HG03558 (cell line): Measurements from ENCODE around the gene PDZK1.
"Not testable (repeated sequence)": the region's sequence is repeated elsewhere in the genome, so short reads cannot be mapped to it uniquely, and the experiment has no call there.

ENCODE experiments used
- ATAC-seq: cut with Tn5 transposase; IDR thresholded peaks from one replicate; pipeline ENCODE4 v1.9.1; 2021; ENCODE audit warnings: moderate number of reproducible peaks; ENCODE audit not compliant: unreplicated experiment; ENCODE audit errors: extremely low read depth

The PDZK1 gene

DNA sequence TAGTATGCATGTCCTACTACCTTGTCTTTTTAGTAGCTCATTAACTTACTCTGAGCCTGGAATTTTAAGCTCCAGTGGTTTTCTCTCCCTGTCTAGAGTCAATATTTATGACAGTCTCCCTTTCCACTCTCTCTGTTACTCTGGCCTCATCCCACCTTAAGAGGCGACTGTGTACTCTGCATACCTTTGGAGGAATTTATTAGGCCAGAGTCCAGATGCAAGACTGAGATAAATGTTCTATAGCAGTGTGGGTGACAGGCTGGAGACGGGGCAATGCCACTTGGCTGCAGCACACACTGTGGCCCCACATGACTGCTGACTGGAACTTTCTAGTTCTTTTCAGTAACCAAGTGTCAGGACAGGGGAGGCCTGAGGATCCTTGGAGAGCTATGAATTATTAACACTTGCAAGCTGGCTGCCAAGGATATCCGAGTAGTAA lies 4.1 kb upstream of the PDZK1 start:
- no peak for ATAC-seq

DNA sequence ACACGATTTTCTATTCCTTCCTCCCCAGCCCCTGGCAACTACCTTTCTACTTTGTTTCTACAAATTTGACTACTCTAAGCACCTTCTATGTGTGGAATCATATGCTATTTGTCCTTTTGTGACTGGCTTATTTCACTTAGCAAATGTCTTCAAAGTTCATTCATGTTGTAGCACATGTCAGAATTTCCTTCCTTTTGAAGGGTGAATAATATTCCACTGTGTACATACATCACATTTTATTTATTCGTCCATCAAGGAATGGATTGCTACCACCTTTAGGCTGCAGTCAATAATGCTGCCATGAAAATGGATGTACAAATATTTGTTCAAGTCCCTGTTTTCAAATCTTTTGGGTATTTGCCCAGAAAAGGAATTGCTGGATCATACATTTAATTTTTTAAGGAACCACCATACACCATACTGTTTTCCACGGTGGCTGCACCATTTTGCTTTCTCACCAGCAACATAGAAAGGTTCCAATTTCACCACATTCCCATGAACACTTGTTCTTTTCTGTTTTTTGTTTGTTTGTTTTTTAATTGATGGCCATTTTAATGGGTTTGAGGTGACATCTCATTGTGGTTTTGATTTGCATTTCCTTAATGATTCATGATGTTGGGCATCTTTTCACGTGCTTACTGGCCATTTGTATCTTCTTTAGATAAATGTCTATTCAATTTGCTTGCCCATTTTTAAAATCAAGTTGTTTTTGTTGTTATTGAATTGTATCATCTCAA lies 3.3 kb upstream of the PDZK1 start:
- no peak for ATAC-seq

DNA sequence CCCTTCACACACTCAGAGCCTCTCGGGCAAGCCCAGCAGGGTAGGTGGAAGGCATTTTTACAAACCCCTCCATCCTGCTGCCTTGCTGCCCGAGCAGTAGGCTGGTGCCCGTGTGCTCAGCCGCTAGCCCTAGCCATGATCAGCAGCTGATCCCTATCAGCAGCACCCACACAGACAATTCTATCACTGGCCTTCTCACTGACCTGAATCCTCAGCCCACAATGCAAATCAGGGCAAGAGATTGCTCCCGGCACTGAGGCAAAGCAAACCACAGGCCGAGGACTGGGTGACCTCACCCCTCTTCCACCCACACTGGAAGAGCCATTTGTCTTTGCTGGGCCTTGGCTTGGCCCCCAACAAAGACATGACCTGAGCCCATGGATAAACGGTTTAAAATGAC lies 895 bp upstream of the PDZK1 start:
- ATAC-seq: no peak

DNA sequence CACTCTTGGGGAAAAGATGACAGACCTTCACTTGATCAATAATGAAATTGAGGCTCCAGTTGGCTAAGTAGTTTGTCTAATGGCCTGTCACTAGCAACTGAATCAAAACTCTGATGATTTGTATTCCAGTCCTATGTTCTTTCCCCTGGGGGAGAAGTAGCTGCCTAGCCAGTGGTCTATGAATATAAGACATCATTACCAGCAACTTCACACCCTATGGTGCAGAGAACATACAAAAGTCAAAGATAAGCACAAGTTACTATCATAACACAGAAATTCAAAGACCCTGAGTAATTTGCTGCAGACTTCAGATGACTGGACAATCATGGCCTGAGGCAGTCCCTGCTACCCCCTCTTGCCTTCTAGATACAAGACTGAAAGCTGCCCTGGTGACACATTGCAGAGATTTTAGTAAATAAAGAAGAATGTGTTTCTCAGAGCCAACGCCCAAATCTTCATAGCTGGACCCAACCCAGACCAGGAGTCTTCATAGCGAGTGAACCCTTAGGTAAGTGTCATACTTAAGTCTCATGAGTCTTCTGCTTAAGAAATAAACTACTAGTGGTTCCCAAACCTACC lies 993 bp downstream of the PDZK1 start:
- no peak for ATAC-seq

DNA sequence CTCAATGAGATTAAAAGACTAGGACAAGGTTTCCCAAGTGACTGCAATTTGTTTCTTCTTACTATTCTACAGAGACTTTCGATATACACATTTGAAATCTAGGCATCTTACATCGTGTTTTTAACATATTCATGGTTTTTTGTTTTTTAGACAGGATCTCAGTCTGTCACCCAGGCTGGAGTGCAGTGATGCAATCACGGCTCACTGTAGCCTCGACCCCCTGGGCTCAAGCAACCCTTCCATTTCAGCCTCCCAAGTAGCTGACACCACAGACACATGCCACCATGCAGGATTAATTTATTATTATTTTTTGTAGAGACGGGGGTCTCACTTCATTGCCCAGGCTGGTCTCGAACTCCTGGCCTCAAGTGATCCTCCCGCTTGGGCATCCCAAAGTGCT lies 1.5 kb downstream of the PDZK1 start:
- ATAC-seq: no peak

DNA sequence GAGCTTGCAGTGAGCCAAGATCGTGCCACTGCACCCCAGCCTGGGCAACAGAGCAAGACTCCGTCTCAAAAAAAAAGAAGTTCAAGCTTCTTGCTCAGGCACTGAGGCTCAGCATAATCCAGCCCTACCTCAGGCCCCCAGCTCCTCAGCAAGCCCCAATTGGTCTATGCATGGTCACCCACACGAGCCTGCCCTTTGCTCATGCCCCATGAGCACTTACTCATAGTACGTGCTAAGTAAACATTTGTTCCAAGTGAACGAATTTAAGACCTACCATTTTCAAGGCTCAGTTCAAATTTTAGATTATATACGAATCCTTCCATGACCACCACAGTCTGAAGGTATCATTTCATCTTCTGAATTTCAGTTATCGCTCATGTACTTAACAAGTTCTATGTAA lies 4.3 kb downstream of the PDZK1 start:
- no peak for ATAC-seq

DNA sequence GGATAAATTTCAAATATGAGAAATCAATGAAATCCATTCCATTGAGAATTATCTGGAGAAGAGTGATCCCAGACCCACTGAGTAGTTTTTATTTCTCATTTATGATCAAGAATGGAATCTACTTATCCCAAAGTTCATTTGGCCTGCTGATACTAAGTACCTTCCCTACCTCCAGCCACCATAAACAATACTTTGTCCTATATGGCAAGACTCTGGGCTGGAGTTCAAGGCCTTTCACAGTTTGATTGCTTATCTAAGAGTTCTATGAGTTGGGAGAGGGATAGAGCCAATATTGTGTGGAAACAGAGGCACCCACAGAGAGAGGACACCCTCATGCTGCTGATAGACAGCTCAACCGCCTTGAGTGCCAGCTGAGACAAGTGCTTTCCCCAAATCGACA lies 5.1 kb downstream of the PDZK1 start:
- ATAC-seq: no peak

DNA sequence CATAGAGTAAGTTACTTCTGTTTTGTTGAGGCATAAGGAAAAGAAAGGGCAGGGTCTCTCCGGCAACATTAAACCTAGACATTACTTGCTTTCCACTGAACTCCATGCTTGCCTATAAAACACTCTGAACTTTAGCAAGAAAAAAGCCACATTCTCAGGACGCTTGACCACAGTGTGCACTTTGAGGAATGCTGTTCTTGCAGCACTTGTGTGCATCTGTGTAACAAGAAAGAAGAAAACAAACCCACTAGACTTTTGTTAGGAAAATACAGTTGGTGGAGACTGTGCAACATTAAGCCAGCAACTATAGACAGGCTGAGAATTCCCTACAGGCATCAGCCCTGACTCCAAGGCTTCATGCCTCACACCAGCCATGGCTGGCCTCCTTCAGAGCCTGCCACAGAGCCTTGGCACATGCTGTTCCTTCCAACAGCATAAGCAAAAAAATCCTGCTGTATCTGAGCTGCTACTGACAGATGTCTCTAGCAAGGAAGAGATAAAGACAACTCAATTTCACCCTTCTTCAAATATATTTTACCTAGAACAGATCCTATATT lies 5.8 kb downstream of the PDZK1 start:
- no peak for ATAC-seq

DNA sequence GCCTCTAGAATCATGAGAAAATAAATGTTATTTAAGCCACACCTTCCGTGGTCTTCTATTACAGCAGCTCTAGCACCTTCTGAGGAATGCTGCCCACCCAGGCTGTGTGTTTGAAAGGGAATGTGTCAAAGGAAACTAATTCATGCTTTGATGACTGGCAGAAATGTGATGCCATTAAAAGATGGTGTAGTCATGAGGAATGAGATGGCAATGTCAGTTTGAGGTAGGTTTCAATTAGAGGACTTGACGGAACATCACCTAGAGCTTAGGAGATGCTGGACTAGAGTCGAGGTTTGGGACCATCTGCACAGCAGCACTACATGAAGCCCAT lies 10.6 kb downstream of the PDZK1 start:
- no peak for ATAC-seq

DNA sequence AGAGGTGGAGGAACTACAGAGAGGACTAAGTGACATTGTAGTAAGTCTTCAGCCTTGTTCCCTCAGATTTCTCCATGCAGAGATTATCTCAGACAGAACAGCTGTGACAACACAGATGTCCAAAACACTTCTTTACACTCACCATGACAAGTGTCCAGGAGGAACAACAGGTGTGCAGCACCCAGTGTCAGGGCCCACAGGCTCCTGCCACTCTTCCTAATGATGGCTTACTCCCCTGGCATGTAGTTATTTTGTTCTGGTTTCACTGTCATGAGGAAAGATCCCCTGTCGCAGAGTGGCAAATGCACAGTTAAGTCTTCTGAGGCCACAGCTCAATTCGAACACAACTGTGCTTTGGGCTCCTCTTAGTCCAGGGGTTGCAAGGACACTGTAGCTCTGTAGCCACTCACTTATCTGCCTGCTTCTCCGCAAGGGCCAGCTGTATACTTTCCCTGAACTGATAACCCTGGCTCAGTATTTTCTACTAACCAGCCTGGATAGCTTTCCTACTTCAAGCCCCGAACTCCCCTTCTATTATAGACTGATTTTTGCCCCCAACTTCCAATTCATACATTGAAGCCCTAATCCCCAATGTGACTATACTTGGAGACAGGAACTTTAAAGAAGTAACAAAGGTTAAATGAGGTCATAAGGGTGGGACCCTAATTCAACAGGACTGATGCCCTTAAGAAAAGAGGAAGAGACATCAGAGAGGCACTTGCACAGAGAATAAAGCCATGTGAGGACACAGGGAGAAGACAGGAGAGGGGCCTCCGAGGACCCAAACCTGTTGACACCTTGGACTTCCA lies 11.1 kb downstream of the PDZK1 start:
- ATAC-seq: no peak

DNA sequence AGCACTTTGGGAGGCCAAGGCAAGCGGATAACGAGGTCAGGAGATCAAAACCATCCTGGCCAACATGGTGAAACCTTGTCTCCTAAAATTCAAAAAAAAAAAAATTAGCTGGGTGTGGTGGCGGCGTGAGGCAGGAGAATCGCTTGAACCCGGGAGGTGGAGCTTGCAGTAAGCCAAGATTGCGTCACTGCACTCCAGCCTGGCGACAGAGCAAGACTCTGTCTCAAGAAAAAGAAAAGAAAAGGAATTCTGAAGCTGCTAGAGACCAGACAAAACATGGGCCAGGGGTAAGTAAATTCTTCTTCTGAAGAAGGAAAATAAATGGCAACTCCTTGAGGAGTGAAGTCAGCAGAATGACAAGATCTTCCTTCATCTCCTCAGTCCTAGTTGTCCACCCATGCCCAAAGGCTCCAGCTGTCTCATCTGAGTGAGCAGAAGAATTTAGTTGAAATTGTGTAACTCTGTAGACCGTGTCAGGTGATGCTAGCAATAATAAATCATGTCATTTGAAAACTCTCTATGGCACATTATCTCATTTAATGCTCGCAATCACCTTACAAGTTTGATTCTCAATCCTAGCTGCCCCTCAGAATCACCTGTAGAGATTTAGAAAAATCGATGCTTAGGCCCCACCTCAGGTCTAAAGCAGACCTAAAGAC lies 14.3 kb downstream of the PDZK1 start:
- no peak for ATAC-seq

DNA sequence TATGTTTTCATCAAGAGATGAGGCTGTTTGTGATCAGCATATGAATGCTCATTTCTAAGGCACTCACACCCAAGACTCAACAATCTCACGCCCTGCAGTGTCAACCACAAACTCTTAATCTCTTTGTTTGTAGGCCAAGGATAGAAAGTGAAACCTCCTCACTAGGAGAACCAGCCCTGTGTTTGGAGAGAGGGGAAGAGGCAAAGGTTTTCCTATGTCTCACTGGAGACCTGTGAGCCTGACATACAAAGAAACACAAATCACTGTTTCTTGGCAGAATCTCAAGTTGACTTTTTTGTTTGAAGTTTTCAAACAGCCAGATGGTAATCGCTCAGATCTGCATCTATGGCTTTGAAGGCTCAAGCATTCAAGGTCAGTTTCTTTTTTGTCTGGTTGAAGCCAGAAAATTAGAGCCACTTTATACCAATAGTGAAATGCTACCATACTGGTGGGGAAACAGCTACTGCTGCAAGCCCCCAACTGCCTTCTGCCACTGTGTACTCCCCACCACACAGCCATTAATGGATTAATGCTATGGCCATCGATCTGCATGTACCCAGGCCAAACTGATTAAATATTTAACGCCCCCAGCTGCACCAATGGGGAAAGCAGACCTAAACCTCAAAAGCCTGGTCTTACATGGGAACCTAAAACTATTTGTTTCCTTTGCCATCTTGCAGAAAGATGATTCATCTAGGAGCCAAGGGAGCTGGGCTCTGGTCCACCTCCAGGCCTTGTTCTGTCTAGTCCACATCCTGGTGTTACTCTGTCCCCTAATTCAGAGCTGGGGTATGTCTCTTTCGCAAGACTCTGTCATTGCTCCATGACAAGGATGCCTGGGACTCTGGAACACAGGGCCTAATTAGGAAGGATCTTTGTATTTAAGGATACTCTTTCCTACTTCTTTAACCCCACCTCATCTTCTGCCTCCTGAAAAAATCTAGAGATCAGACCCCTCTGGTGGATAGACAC lies 16.3 kb downstream of the PDZK1 start:
- ATAC-seq: no peak

DNA sequence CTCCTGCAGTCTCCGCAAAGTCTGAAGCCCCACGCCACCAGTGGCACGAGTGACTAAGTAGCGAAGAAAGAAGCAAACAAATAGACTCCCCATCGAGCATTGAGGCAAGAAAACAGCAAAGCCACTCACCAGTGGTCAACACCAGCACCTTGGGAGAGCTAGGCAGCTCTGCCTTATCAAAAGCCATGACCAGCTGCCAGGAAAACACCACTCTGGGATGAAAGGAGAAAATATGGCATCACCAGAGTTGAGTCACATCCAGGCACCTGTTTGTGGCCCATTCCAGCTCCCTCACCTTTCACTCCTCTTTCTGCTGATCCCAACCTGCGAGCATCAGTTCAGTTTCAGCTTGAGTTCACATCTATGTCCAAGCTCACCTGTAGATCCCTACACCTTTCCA lies 17.2 kb downstream of the PDZK1 start:
- ATAC-seq: no peak

DNA sequence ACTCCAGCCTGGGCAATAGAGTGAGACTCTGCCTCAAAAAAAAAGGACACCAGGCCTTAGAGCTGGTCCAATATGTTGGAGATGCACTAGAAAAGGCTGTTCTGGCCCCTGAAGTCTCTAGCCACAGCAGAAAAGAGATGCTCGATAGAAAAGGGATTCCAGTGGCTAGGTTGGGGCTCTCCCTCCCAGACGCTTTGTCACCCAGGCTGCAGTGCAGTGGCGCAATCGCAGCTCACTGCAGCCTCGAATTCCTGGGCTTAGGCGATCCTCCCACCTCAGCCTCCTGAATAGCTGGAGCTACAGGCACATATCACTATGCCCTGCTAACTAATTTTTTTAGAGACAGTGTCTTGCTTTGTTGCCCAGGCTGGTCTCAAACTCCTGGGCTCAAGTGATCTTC lies 18.2 kb downstream of the PDZK1 start:
- ATAC-seq: no peak

DNA sequence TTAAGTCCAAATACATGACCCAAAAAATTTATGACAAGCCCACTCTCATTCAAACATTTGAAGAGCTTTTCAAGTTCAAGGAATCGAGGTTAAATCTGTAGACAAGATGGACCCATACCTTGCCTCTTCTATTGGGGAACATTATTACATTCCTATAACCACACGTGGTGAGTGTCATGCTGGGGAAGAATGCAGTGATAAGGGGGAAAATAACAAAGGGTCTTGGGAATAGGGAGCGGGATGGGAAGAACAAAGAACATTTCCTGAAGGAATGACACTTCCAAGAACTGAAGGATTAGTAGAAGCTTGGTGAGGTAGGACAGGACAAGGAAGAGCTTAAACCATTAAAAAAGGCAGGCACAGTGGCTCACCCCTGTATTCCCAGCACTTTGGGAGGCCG lies 18.8 kb downstream of the PDZK1 start:
- no peak for ATAC-seq

DNA sequence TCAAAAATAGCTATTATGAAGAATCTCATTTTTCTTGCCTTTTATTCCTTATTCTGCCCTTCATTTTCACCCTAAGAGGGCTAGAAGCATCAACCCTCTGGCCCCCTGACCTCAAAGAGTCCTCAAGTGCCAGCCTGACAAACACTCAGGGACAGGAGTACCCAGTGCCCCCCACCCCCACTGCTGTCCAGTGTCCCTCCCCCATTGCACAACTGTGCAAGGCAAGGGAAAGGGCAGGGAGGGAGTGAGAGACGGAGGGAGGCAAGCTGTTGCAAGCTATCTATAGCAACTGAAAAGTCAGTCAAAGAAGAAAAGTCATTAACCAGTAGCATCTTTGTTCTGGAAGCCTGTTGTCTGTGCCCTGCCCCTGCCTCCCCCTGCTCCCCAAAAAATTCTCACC lies 21.1 kb downstream of the PDZK1 start:
- ATAC-seq: not testable (repeated sequence)

DNA sequence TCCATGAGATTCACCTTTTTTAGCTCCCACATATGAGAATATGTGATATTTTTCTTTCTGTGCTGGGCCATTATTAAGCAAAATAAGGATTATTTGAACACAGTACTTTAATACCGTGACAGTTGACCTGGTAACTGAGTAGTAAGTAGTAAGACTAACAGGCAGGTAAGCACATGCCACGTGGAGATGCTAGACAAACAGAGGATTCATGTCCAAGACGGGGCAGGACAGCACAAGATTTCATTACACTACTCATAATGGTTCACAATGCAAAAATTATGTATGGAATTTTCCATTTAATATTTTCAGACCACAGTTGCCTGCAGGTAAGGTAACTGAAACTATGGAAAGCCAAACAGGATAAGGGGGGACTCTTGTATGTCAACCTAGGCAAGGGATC lies 22.3 kb downstream of the PDZK1 start:
- not testable (repeated sequence) for ATAC-seq

DNA sequence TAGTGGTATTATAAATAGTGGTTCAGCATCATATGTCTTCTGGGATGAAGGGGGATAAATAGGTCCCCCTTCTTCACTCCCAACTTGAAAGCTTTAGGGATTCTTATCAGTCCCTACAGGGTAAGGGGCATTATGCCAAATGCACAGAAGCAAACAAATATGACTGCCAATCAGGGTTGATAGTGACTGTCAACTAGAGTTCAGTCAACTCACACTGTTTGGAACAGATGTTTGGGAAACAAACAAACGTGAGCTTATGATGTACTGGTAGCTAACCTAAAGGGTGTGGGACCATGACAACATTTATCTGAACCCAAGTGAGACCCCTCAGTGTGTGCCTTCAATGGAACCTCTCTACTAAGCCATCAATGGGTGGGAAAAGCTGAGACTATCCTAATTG lies 34.0 kb downstream of the PDZK1 start:
- ATAC-seq: not testable (repeated sequence)

DNA sequence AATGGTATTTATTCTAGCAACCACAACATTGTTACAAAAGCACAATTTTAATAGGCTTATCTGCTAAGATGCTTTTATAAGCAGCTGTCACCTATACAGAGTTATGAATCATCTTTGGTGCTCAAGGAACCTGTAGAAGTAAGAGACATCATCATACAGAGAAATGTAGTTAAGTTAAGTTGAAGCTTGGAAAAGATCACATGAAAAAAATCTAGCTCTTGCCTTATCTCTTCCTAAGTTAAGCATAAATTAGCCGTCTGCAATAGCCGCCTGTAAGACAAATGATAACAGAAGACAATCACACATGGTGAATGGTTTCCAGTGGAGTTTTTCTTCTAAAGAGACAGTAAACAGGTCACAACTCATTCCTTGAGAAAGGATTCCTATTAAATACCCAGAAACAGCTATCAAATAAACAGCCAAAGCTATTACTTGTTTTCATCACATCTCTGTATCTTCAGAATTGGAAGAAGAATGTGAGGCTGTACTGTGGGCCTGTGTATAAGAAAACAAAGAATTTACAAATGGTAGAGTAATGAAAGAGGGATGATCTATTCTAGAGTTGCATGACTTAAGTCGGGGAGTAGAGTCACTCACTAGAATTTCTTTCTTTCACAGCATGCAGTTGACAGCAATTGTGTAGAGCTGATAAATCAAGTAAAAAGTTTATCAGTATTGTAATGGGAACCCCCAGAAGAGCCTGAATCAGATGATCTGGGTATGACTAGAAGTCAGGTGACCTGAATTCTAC lies 36.0 kb downstream of the PDZK1 start:
- ATAC-seq: not testable (repeated sequence)
